NCI-H1048 (cell line): ENCODE results near the gene MAD1L1.

ENCODE experiments used
- DNase-seq: peaks from one replicate; lab custom pipeline; 2025; lab: John Stamatoyannopoulos, UW

Gene MAD1L1

GRCh38 chr7:2200584-2200980 lies 32.2 kb downstream of the MAD1L1 start:
- no peak for DNase-seq

GRCh38 chr7:2199956-2200583 lies 32.7 kb downstream of the MAD1L1 start:
- no peak for DNase-seq

- no peak for DNase-seq
Measured at GRCh38 chr7:2199528-2199927, 33.2 kb downstream of the MAD1L1 start.

- DNase-seq: no peak
Measured at GRCh38 chr7:2198760-2199159, 34.0 kb downstream of the MAD1L1 start.

GRCh38 chr7:2198206-2198605 lies 34.5 kb downstream of the MAD1L1 start:
- DNase-seq: no peak

DNA sequence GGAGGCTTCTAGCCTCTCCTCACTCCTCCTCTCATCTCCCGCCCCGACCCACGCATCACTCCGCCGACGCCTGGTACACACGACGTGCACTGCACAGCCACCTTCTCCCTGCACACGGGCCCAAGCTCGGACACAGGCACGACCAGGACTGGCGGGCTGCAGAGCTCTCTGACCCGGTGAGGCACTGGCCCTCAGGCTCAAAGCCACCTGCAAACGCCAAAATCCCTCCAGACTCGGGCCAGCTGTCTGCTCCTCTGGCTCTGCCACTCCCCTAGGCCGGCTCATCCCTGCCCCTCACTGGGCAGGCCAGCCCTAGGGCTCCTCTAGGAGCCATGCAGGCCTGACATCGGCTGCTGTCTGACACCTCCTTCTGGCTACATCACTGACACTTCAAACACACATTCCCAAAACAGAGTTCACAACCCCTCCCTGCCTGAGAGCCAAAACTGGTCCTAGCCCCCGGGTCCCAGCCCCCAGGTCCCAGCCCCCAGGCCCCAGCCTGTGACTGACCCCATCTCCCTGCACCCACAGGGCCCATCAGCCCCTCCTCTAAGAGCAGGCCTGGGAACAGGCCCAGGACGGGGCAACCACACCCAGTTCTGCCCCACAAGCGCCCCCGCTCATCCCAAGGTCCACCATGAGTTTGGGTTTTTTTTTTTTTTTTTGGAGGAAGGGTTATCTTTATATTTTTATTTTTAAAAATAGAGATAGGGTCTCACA lies 35.1 kb downstream of the MAD1L1 start:
- no peak for DNase-seq

GRCh38 chr7:2196381-2197378 lies 36.1 kb downstream of the MAD1L1 start:
- DNase-seq: no peak

DNA sequence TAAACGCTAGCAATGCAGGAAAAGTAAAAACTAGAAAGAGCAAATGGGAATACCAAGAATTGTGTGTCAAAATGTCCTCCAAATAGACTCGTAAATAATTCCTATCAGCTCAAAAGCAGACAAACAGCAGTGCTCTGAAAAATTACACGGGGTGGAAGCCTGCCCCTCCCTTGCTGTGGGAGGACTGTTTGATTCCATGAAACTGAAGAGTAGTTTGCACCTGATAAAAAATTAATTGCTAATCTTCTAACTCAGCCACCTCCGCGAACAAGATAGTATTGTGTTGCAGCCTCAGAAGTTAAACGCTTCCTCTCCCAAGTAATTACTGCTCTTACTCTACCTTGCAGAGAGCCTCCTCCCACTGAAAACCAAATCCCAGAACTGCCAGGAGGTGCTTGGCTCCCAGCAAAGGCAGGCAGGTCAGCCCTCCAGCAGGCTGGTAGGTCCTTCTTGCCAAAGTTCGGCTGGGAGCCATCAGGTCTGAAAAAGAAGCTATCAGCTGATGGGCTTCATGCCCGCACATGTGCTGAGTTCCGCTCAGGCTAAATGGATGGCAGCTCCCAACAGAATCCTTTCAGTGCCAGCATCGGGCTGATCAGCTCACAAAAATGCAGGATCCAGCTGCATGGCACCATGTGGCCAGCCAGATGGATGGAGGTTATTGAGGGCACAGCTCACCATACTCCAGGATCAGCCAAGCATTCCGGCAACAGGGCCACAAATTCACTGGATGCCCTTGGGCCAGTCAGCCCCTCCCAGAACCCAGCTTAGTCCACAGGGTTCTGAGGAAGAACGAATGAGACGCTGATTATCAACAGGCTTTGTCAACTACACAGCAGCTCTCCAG lies 37.1 kb downstream of the MAD1L1 start:
- no peak for DNase-seq

GRCh38 chr7:2193575-2194305 lies 39.0 kb downstream of the MAD1L1 start:
- no peak for DNase-seq

DNA sequence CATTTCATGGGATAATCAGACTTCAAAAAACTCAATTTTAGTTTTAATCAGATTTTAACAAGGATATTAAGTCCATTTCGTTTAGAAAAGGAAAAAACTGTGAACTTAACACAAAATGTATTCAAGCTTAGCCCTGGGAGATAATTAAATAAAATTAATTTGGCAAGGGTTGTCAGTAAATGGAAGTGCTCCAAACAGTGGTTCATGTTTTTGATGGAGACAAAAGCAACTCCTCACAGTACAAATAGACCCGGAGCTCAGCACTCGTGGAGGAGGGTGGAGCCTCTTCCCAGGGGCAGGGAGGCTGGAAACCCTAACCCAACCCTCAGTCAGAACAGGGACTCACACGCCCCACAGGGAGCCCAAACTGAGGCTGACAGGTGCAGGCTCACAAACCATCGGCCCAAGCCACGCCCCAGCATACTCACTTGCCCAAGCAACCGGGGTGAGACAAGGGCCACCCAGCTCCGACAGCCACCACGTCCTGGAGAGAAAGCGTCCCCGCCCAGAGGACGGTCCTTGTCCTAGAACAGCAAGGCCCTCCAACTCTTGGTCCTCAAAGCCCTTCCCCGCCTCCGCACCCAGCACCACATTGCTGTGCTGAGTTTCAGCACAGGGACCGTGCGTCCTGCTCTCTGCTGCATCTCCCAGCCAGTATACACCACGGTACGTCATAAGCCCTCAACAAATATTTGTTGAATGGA lies 39.8 kb downstream of the MAD1L1 start:
- DNase-seq: no peak

DNA sequence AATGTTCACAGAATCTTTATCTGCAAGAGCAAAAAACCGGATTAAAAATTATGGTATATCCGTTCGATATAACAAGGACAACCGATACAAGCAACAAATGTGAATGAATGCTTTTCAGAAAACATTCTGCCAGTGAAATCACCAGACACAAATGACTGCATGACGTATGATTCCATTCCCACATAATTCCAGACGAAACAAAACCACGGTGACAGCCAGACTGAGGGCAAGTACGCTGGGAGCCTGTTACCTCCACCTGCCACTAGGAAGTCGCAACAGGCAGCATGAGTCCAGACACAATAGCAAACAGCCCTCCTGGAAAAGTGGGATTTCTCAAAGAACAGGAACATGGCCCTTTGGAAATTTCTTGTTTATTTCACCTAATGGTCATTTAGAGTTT lies 41.7 kb downstream of the MAD1L1 start:
- DNase-seq: no peak

DNA sequence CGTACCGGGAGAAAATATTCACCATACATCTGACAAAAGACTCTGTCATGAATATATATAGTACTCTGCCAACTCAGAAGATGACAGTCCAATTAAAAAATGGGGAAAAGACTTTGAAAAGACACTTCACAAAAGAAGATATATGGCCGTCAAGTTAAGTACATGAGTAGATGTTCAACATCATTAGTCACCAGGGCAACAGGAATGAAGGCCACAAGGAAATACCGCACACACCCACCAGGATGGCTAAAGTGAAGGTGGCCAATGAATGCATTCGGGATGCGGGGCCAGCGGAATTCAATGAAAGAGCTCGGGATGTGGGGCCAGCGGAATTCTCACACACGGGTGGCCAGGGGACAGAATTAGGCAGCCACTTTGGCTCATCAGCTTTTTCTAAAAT lies 42.2 kb downstream of the MAD1L1 start:
- no peak for DNase-seq

DNA sequence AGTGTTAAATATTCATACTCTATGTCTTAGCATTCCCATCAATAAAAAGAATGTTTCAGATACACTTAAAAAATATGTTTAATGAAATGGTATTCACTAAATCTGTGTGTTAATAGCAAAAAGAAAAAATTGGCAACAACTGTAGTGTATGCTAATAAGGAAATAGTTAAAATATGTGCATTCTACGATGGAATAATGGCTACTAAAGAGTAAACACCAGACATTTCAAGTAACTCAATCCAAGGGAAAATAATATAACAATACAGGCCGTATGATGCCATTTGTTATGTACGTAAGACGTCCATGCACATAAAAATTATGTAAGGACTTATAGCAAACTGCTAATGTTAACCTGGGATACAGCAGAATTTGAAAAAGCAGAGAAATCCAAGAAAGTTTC lies 46.6 kb downstream of the MAD1L1 start:
- no peak for DNase-seq

GRCh38 chr7:2185715-2186114 lies 47.0 kb downstream of the MAD1L1 start:
- DNase-seq: no peak

GRCh38 chr7:2182461-2182860 lies 50.3 kb downstream of the MAD1L1 start:
- DNase-seq: no peak

- DNase-seq: no peak
Measured at GRCh38 chr7:2181077-2181854, 51.5 kb downstream of the MAD1L1 start.

DNA sequence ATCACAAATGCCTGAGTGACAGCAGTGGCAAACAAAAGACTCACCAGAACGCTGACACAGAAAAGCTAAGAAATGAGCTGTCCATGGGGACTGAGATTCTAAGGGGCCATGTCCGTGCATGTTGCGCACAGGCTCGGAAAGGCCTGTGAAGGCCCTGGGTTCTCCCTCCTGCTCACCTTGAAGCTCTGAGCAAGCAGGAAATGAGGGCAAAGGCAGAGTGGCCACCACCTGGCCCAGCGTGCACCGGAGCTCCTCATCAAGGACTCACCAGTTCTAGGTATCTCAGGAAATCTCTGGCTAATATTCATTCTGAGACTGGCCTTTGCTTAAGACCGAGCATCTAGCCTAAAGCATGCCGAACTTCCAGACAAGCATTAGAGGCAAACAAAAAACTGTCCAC lies 52.7 kb downstream of the MAD1L1 start:
- no peak for DNase-seq

- no peak for DNase-seq
Measured at GRCh38 chr7:2175514-2175913, 57.2 kb downstream of the MAD1L1 start.

GRCh38 chr7:2175091-2175490 lies 57.7 kb downstream of the MAD1L1 start:
- DNase-seq: no peak
